Measurements from ENCODE around the gene CASTOR1. TPM values are rescaled to one million over a fixed set of nuclear protein-coding genes. Genes with fewer than 3 reads are reported as not detected.
A peak's percentile ranks its signal among the peaks of the same experiment; 100 is the strongest.

The CASTOR1 gene
- total RNA-seq, 4 donors from 2014 or later: 1.8 to 11.6 (median 6.0) TPM

DNA sequence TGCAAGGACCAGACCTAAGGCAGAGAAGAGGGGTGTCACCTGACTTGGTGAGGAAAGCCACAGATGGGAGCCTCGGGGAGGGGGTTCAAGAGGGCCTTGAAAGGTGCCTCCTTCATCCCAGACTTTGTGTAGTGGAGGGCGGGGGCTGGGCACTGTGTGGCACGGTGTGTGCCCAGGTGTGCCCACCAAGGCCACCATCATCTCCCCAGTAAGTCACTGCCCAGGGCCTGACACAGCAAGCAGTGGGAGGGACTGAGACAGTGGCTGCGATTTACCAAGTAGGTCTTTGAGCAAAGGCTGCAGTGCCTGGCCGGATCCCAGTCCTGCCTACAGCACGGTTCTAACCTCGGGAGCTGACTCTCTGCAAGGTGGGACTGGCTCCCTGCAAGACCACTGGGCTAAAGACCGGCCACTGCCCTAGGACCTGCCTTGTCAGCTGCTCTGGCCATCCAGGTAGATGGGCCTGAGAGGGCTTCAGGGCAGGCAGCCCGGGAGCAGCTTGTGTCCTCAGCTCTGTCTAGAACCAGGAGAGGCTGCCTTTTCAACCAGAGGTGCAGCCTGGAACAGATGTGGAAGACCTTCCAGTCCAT, 24.1 kb downstream of the CASTOR1 start:
- Histone ChIP-seq H3K4me1 (peaks cover 0 to 14% (median 0%) of the 10 kb centered on the region in 4 donors), H3K36me3 (no peaks in the 10 kb centered on the region), H3K27me3 (no peaks in the 10 kb centered on the region), H3K4me3 (no peak overlapping the region), H3K9me3 (no peaks in the 10 kb centered on the region), H3K27ac (peak overlapping the region; percentile 68 to 83 (median 80))
- no peak for DNase-seq
- TF ChIP-seq CTCF (IDR thresholded peaks at IDR 0.05): no peak
- TF ChIP-seq POLR2A (IDR thresholded peaks at IDR 0.05): no peak

GRCh38 chr22:30263883-30264282, 25.4 kb downstream of the CASTOR1 start:
- H3K4me1 ChIP-seq: peaks cover 0 to 14% (median 0%) of the 10 kb centered on the region in 4 donors
- no peaks in the 10 kb centered on the region for H3K36me3 ChIP-seq
- TF ChIP-seq POLR2A (IDR thresholded peaks at IDR 0.05) (no peak), CTCF (IDR thresholded peaks at IDR 0.05) (no peak)
- no peak for DNase-seq
- no peak overlapping the region for H3K27ac ChIP-seq
- H3K4me3 ChIP-seq: no peak overlapping the region
- no peaks in the 10 kb centered on the region for H3K27me3 ChIP-seq
- no peaks in the 10 kb centered on the region for H3K9me3 ChIP-seq

DNA sequence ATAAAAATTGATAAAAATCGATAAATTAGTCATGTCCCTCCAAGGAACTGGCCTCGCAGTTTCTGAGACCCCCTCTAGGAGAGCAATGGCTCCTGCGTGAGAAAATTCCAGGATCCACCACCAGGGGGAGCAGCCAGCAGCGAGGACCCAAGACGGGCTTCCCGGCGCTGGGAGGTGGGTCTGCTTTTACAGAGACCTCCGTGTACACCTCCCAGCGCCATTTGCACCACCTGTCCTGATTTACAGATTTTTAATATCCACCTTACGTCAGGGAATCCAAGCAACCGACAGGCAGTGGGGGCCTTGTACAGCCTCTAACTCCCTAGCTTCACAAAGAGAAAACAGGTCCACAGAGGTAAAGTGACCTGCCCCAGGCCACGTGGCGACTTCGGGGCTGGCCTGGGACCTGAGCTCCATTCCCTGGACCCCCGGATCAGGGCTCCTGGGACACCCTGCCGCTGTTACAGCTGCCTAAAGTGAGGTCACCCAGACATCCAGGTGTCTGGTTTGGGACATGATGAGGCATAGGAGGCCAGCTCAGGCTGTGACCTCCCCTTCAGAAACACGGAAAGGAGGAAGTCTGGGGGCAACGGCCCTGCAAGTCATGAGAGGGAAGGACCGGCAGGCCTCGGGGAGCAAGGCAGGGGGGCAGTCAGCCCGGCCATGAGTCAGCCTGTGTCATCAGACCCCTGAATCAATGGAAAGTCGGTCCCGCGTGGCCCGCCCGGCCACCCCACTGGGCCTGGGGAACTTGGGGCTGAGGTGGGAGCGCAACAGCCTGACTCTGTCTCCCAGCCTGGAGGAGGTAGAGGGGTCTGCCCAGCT, 26.2 kb downstream of the CASTOR1 start:
- Histone ChIP-seq H3K36me3 (no peaks in the 10 kb centered on the region), H3K4me3 (peak overlapping the region in 2 of 4 donors; percentile 20 to 36), H3K27me3 (no peaks in the 10 kb centered on the region), H3K4me1 (peaks cover 0 to 14% (median 2%) of the 10 kb centered on the region in 4 donors), H3K27ac (no peak overlapping the region), H3K9me3 (no peaks in the 10 kb centered on the region)
- TF ChIP-seq POLR2A (IDR thresholded peaks at IDR 0.05) (no peak), CTCF (IDR thresholded peaks at IDR 0.05) (peak; percentile 93 to 99 (median 96))
- DNase-seq: peak; percentile 80 to 90 (median 81)

GRCh38 chr22:30262112-30262511, 27.2 kb downstream of the CASTOR1 start:
- no peaks in the 10 kb centered on the region for H3K9me3 ChIP-seq
- DNase-seq: no peak
- no peak for TF ChIP-seq CTCF (IDR thresholded peaks at IDR 0.05)
- TF ChIP-seq POLR2A (IDR thresholded peaks at IDR 0.05): no peak
- no peak overlapping the region for H3K27ac ChIP-seq
- no peak overlapping the region for H3K4me3 ChIP-seq
- H3K4me1 ChIP-seq: peaks cover 0 to 13% (median 2%) of the 10 kb centered on the region in 4 donors
- H3K36me3 ChIP-seq: no peaks in the 10 kb centered on the region
- H3K27me3 ChIP-seq: no peaks in the 10 kb centered on the region

GRCh38 chr22:30261134-30261533, 28.2 kb downstream of the CASTOR1 start:
- Histone ChIP-seq H3K9me3 (no peaks in the 10 kb centered on the region), H3K27me3 (no peaks in the 10 kb centered on the region), H3K27ac (no peak overlapping the region), H3K36me3 (no peaks in the 10 kb centered on the region), H3K4me1 (peaks cover 0 to 12% (median 4%) of the 10 kb centered on the region in 4 donors), H3K4me3 (no peak overlapping the region)
- TF ChIP-seq POLR2A (IDR thresholded peaks at IDR 0.05) (no peak), CTCF (IDR thresholded peaks at IDR 0.05) (no peak)
- DNase-seq: no peak

Measured in Peyer's patch (tissue), 4 donors.